Keratinocyte (primary cell): Measurements from ENCODE around the gene ATP8A1. TPM values are rescaled to one million over a fixed set of nuclear protein-coding genes. Genes with fewer than 3 reads are reported as not detected.

ENCODE experiments used
- DNase-seq: peaks from one replicate; pipeline ENCODE4 v3.0.0-alpha.2; 2011; ENCODE audit warnings: low read depth, missing footprints, low spot score
- FAIRE-seq: peaks from 2 replicates; lab custom pipeline; 2011; peaks lifted over from hg19 to GRCh38; lab: Jason Lieb, UNC
- H2AFZ ChIP-seq: 2 replicates; pipeline ENCODE4 v1.6.0; 2012; ENCODE audit warnings: low read length, control low read depth, inconsistent platforms; ENCODE audit not compliant: control insufficient read depth
- H3K27ac ChIP-seq: 2 replicates; pipeline ENCODE4 v1.5.1; 2011; ENCODE audit warnings: low read length; ENCODE audit not compliant: control insufficient read depth, insufficient read depth
- H3K27me3 ChIP-seq: 3 replicates; pipeline ENCODE4 v1.6.0; 2011; ENCODE audit warnings: low read length; ENCODE audit not compliant: control insufficient read depth, insufficient read depth; ENCODE audit errors: extremely low read depth
- H3K36me3 ChIP-seq, 2 experiments: 2 replicates in 1 of 2; 3 replicates in 1 of 2; pipeline ENCODE4 v1.5.1; 2011; ENCODE audit warnings: low read length in 2 of 2, mild to moderate bottlenecking in 1 of 2; ENCODE audit not compliant: control insufficient read depth in 2 of 2, insufficient read depth in 2 of 2; ENCODE audit errors: extremely low read depth in 1 of 2
- H3K4me1 ChIP-seq: 3 replicates; pipeline ENCODE4 v1.5.1; 2011; ENCODE audit warnings: low read length; ENCODE audit not compliant: control insufficient read depth, insufficient read depth; ENCODE audit errors: extremely low read depth
- H3K4me2 ChIP-seq: 3 replicates; pipeline ENCODE4 v1.6.0; 2011; ENCODE audit warnings: low read depth, low read length; ENCODE audit not compliant: control insufficient read depth, insufficient read depth; ENCODE audit errors: extremely low read depth
- H3K4me3 ChIP-seq, 3 experiments: fragments of 200-600 bp in 1 of 3; sonication (generic) in 1 of 3; 2 replicates in 2 of 3; 3 replicates in 1 of 3; pipeline ENCODE4 v1.5.1; 2011 to 2016; ENCODE audit warnings: low read length in 3 of 3, mild to moderate bottlenecking in 3 of 3, control low read depth in 2 of 3, inconsistent platforms in 1 of 3, low read depth in 1 of 3, mixed read lengths in 1 of 3, mixed run types in 1 of 3, moderate library complexity in 1 of 3; ENCODE audit not compliant: control insufficient read depth in 2 of 3, insufficient read depth in 2 of 3; ENCODE audit errors: extremely low read depth in 1 of 3
- H3K79me2 ChIP-seq: 2 replicates; pipeline ENCODE4 v1.6.0; 2012; ENCODE audit warnings: low read length; ENCODE audit not compliant: control insufficient read depth, insufficient read depth
- H3K9ac ChIP-seq: 3 replicates; pipeline ENCODE4 v1.6.0; 2011; ENCODE audit warnings: low read length; ENCODE audit not compliant: control insufficient read depth, insufficient read depth; ENCODE audit errors: extremely low read depth
- H3K9me1 ChIP-seq: 3 replicates; pipeline ENCODE4 v1.6.0; 2011; ENCODE audit warnings: low read length; ENCODE audit not compliant: control insufficient read depth, insufficient read depth; ENCODE audit errors: extremely low read depth
- H3K9me3 ChIP-seq: 2 replicates; pipeline ENCODE4 v1.5.1; 2012; ENCODE audit warnings: low read depth, low read length; ENCODE audit not compliant: control insufficient read depth
- H4K20me1 ChIP-seq: 3 replicates; pipeline ENCODE4 v1.6.0; 2011; ENCODE audit warnings: low read length; ENCODE audit not compliant: control insufficient read depth, insufficient read depth; ENCODE audit errors: extremely low read depth
- CTCF ChIP-seq, 3 experiments: IDR thresholded peaks in 1 of 3; conservative IDR thresholded peaks in 1 of 3; optimal IDR thresholded peaks in 1 of 3; 2 replicates in 2 of 3; 3 replicates in 1 of 3; pipeline versions ENCODE3 to v1.5.1; 2011; ENCODE audit warnings: low read length in 3 of 3, mild to moderate bottlenecking in 3 of 3, moderate library complexity in 2 of 3, control low read depth in 1 of 3, inconsistent platforms in 1 of 3; ENCODE audit not compliant: insufficient read depth in 2 of 3; ENCODE audit errors: extremely low read depth in 1 of 3
- EZH2 ChIP-seq: IDR thresholded peaks from one replicate; pipeline ENCODE4 v1.6.1; 2012; ENCODE audit warnings: inconsistent platforms, mild to moderate bottlenecking, low read length, moderate library complexity
- dilution Hi-C: fragments of 300-500 bp; cut with MboI; formaldehyde crosslinking; loops from one replicate; pipeline ENCODE4 v1.7.0; 2020; ENCODE audit warnings: low sequenced_read_pairs; ENCODE audit not compliant: extremely low pct_ligation_motif_present
- polyA plus RNA-seq, 5 experiments: library from polyadenylated mRNA; depleted of rRNA in 3 of 5; stranded (reverse) in 3 of 5; stranded (forward) in 1 of 5; unstranded in 1 of 5; fragments of >200 nt; gene quantifications; 1 replicate in 1 of 5; 2 replicates in 3 of 5; 3 replicates in 1 of 5; pipeline versions ENCODE4 v1.2.1 to v1.2.3, GENCODE V29; 2011 to 2012; ENCODE audit warnings: missing spikeins in 2 of 5, low read depth in 1 of 5, low replicate concordance in 1 of 5

ATP8A1 gene
- polyA plus RNA-seq, 1 donor (not counting 4 experiments of a cell fraction or from before 2014, with no cell fraction given), result 0.20 TPM

DNA sequence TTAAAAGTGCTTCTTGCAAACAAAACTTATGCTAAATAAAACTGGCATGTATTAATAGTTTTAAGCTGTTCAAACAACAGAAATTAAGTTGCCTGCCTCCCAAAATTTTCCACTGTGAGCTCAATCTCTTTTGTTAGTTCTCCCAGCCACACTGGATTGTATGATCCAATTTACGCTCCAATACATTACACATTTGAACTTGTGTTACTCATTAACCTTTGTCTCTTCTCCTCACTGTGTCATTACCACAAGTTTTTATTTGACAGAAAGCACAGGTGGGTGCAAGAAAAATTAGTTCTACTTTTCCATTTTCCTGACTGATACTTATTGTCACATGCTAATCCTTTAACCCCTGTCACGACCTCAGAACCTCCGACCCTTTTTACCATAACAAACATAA lies 204.1 kb downstream of the ATP8A1 start:
- no peaks in the 10 kb centered on the region for H3K36me3 ChIP-seq
- H3K9me3 ChIP-seq, result no peaks in the 10 kb centered on the region
- TF ChIP-seq EZH2 (no peak), CTCF (optimal IDR thresholded peaks at IDR 0.05 in 1 of 3, IDR thresholded peaks at IDR 0.05 in 1 of 3, conservative IDR thresholded peaks at IDR 0.05 in 1 of 3; ENCODE audit: extremely low read depth in 1 of 3, insufficient read depth in 2 of 3, low read length in 3 of 3) (no peak)
- no peak overlapping the region for H3K4me3 ChIP-seq
- no peak overlapping the region for H2AFZ ChIP-seq
- H3K27ac ChIP-seq, result no peak overlapping the region
- H3K27me3 ChIP-seq, result no peaks in the 10 kb centered on the region
- H3K79me2 ChIP-seq, result no peaks in the 10 kb centered on the region
- dilution Hi-C loops, result no loop called here
- H3K4me2 ChIP-seq, result no peak overlapping the region
- no peaks in the 10 kb centered on the region for H3K9me1 ChIP-seq
- H3K9ac ChIP-seq, result no peak overlapping the region
- no peak for FAIRE-seq
- no peaks in the 10 kb centered on the region for H4K20me1 ChIP-seq
- DNase-seq, result no peak
- H3K4me1 ChIP-seq, result no peaks in the 10 kb centered on the region

DNA sequence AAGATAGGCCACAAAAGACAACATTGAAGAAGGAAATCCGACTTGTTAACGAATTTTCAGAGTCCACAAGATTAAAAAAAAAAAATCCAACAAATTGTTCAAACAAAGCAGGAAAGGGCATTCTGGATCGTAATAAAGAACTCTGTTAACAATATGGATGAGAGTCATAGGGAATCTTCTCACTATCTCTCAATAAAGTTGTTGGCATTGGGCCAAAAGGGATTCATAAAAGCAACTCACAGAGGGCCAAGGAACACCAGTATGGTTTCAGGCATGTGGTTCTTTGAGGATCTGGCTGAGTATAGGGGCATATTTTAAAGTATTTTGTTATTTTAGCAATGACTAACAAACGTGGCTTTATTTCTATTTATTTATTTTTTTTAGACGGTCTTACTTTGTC lies 210.1 kb downstream of the ATP8A1 start:
- FAIRE-seq (no peak), DNase-seq (no peak)
- Histone ChIP-seq H3K4me2 (no peak overlapping the region), H3K4me1 (no peaks in the 10 kb centered on the region), H4K20me1 (no peaks in the 10 kb centered on the region), H3K36me3 (no peaks in the 10 kb centered on the region), H3K9me1 (no peaks in the 10 kb centered on the region), H2AFZ (no peak overlapping the region), H3K79me2 (no peaks in the 10 kb centered on the region), H3K9me3 (no peaks in the 10 kb centered on the region), H3K9ac (no peak overlapping the region), H3K4me3 (no peak overlapping the region), H3K27me3 (no peaks in the 10 kb centered on the region), H3K27ac (no peak overlapping the region)
- dilution Hi-C loops, result no loop called here
- TF ChIP-seq EZH2 (no peak), CTCF (optimal IDR thresholded peaks at IDR 0.05 in 1 of 3, IDR thresholded peaks at IDR 0.05 in 1 of 3, conservative IDR thresholded peaks at IDR 0.05 in 1 of 3; ENCODE audit: extremely low read depth in 1 of 3, insufficient read depth in 2 of 3, low read length in 3 of 3) (no peak)
